H1 (cell line): ENCODE data around the gene ADGRB3. TPM values are rescaled to one million over a fixed set of nuclear protein-coding genes. Genes with fewer than 3 reads are reported as not detected.

Experiments used
- CTCF ChIA-PET: fragments of 300-600 bp; sonication (Branson Sonifier 250); formaldehyde crosslinking; loops from one replicate; lab custom pipeline; 2021; ENCODE audit not compliant: partially characterized antibody; lab: Charles Lee
- POLR2A ChIA-PET: fragments of 300-600 bp; sonication (Branson Sonifier 250); formaldehyde crosslinking; loops from one replicate; lab custom pipeline; 2021; ENCODE audit warnings: inconsistent platforms; ENCODE audit not compliant: partially characterized antibody; lab: Charles Lee
- DNase-seq, 2 experiments: peaks; one replicate each; pipeline versions ENCODE4 v3.0.0 to v3.0.0-alpha.2; 2010 to 2022; ENCODE audit warnings: low spot score in 2 of 2, low read depth in 1 of 2, mixed read lengths in 1 of 2
- FAIRE-seq: peaks from 2 replicates; lab custom pipeline; 2011; peaks lifted over from hg19 to GRCh38; lab: Jason Lieb, UNC
- H2AFZ ChIP-seq: 2 replicates; pipeline ENCODE4 v1.8.1; 2012; ENCODE audit warnings: low read length, inconsistent platforms
- H2AK5ac ChIP-seq: 2 replicates; pipeline ENCODE4 v1.6.1; 2013; ENCODE audit warnings: low read depth, low read length
- H2BK120ac ChIP-seq: replicated peaks from 2 replicates; pipeline ENCODE3; 2013; ENCODE audit warnings: low read depth, low read length, inconsistent platforms
- H2BK12ac ChIP-seq: 2 replicates; pipeline ENCODE4 v1.6.1; 2013; ENCODE audit warnings: low read depth, low read length
- H2BK15ac ChIP-seq: 2 replicates; pipeline ENCODE4 v1.6.1; 2013; ENCODE audit warnings: low read length
- H2BK20ac ChIP-seq: 2 replicates; pipeline ENCODE4 v1.6.1; 2013; ENCODE audit warnings: low read length
- H2BK5ac ChIP-seq: 2 replicates; pipeline ENCODE4 v1.6.1; 2013; ENCODE audit warnings: low read depth, low read length
- H3K14ac ChIP-seq: 2 replicates; pipeline ENCODE4 v1.6.1; 2013; ENCODE audit warnings: inconsistent platforms; ENCODE audit not compliant: insufficient read length
- H3K18ac ChIP-seq: 2 replicates; pipeline ENCODE4 v1.6.1; 2013; ENCODE audit warnings: low read length; ENCODE audit errors: extremely low read depth
- H3K23ac ChIP-seq: 2 replicates; pipeline ENCODE4 v1.6.1; 2013; ENCODE audit warnings: inconsistent platforms; ENCODE audit not compliant: insufficient read length
- H3K23me2 ChIP-seq: 2 replicates; pipeline ENCODE4 v1.6.1; 2013; ENCODE audit warnings: low read depth, low read length
- H3K27ac ChIP-seq: 2 replicates; pipeline ENCODE4 v1.6.1; 2011; ENCODE audit warnings: low read depth, low read length, inconsistent platforms
- H3K27me3 ChIP-seq, 4 experiments: replicated peaks in 1 of 4; 1 replicate in 1 of 4; 2 replicates in 3 of 4; pipeline versions ENCODE4 v1.6.1 to v1.8.1; 2011 to 2013; ENCODE audit warnings: low read length in 3 of 4, mild to moderate bottlenecking in 3 of 4, inconsistent platforms in 2 of 4, mixed read lengths in 2 of 4, moderate library complexity in 1 of 4; ENCODE audit not compliant: control insufficient read depth in 3 of 4, insufficient read depth in 3 of 4; ENCODE audit errors: extremely low read depth in 1 of 4
- H3K36me3 ChIP-seq, 4 experiments: 2 replicates each; pipeline versions ENCODE4 v1.6.1 to v1.8.1; 2011 to 2013; ENCODE audit warnings: mild to moderate bottlenecking in 4 of 4, low read length in 3 of 4, moderate library complexity in 2 of 4, control low read depth in 1 of 4, inconsistent platforms in 1 of 4; ENCODE audit not compliant: insufficient read depth in 4 of 4, control insufficient read depth in 2 of 4
- H3K4ac ChIP-seq: replicated peaks from 2 replicates; pipeline ENCODE3; 2013; ENCODE audit warnings: low read length, low read depth, mixed read lengths, inconsistent platforms; ENCODE audit not compliant: insufficient read length
- H3K4me1 ChIP-seq, 4 experiments: replicated peaks in 1 of 4; 1 replicate in 1 of 4; 2 replicates in 3 of 4; pipeline versions ENCODE4 v1.6.1 to v1.8.1; 2011 to 2013; ENCODE audit warnings: low read length in 3 of 4, inconsistent platforms in 2 of 4, mixed read lengths in 1 of 4; ENCODE audit not compliant: insufficient read depth in 4 of 4, control insufficient read depth in 3 of 4
- H3K4me2 ChIP-seq, 2 experiments: 2 replicates each; pipeline versions ENCODE4 v1.6.1 to v1.8.1; 2011 to 2013; ENCODE audit warnings: low read depth in 2 of 2, low read length in 2 of 2, control low read depth in 1 of 2, inconsistent platforms in 1 of 2, mild to moderate bottlenecking in 1 of 2; ENCODE audit not compliant: insufficient read depth in 1 of 2
- H3K4me3 ChIP-seq, 4 experiments: fragments of 200-600, 300-600 bp in 1 of 4; sonication (generic), shearing (Covaris generic), sonication (Bioruptor Twin) in 1 of 4; 2 replicates each; pipeline versions ENCODE4 v1.5.1 to v1.8.1; 2011 to 2016; ENCODE audit warnings: low read length in 4 of 4, low read depth in 3 of 4, control low read depth in 2 of 4, inconsistent platforms in 2 of 4, mild to moderate bottlenecking in 2 of 4, mixed read lengths in 1 of 4, moderate library complexity in 1 of 4; ENCODE audit not compliant: insufficient read depth in 2 of 4; ENCODE audit errors: extremely low read depth in 1 of 4
- H3K56ac ChIP-seq: replicated peaks from 2 replicates; pipeline ENCODE3; 2013; ENCODE audit warnings: low read depth, mild to moderate bottlenecking, mixed read lengths, low read length, inconsistent platforms; ENCODE audit not compliant: insufficient read length
- H3K79me1 ChIP-seq: 2 replicates; pipeline ENCODE4 v1.6.1; 2013; ENCODE audit warnings: low read depth, low read length, control low read depth
- H3K79me2 ChIP-seq, 2 experiments: 2 replicates each; pipeline versions ENCODE4 v1.6.1 to v1.8.1; 2012 to 2013; ENCODE audit warnings: low read length in 2 of 2, mild to moderate bottlenecking in 2 of 2, inconsistent platforms in 1 of 2; ENCODE audit not compliant: insufficient read depth in 2 of 2, control insufficient read depth in 1 of 2
- H3K9ac ChIP-seq, 4 experiments: replicated peaks in 1 of 4; 1 replicate in 1 of 4; 2 replicates in 3 of 4; pipeline versions ENCODE4 v1.6.1 to v1.8.1; 2011 to 2013; ENCODE audit warnings: low read depth in 3 of 4, low read length in 3 of 4, control low read depth in 2 of 4, mild to moderate bottlenecking in 2 of 4, moderate library complexity in 2 of 4, inconsistent platforms in 1 of 4; ENCODE audit errors: extremely low read depth in 1 of 4
- H3K9me3 ChIP-seq, 2 experiments: 2 replicates each; pipeline versions ENCODE4 v1.6.1 to v1.8.1; 2012 to 2013; ENCODE audit warnings: mild to moderate bottlenecking in 2 of 2, moderate library complexity in 2 of 2, control low read depth in 1 of 2, inconsistent platforms in 1 of 2, low read depth in 1 of 2, low read length in 1 of 2, mixed read lengths in 1 of 2; ENCODE audit not compliant: insufficient read depth in 2 of 2
- H4K20me1 ChIP-seq, 2 experiments: replicated peaks in 1 of 2; 2 replicates each; pipeline versions ENCODE3 to v1.8.1; 2011 to 2013; ENCODE audit warnings: inconsistent platforms in 2 of 2, low read length in 2 of 2, mild to moderate bottlenecking in 1 of 2; ENCODE audit not compliant: insufficient read depth in 2 of 2, control insufficient read depth in 1 of 2
- H4K5ac ChIP-seq: 2 replicates; pipeline ENCODE4 v1.6.1; 2013; ENCODE audit warnings: low read length, low read depth, mixed read lengths, inconsistent platforms; ENCODE audit not compliant: insufficient read length
- H4K8ac ChIP-seq: 2 replicates; pipeline ENCODE4 v1.8.0; 2013; ENCODE audit warnings: mild to moderate bottlenecking, moderate library complexity, low read length, inconsistent platforms; ENCODE audit not compliant: insufficient read depth; ENCODE audit errors: extremely low read depth
- H4K91ac ChIP-seq: replicated peaks from 2 replicates; pipeline ENCODE3; 2013; ENCODE audit warnings: low read length, mixed read lengths, inconsistent platforms; ENCODE audit not compliant: insufficient read length
- polyA plus RNA-seq, 7 experiments: library from polyadenylated mRNA; depleted of rRNA in 3 of 7; stranded (reverse) in 5 of 7; unstranded in 2 of 7; fragments of >200 nt in 5 of 7; fragments of 200-250 nt in 2 of 7; gene quantifications; 1 replicate in 5 of 7; 2 replicates in 1 of 7; 4 replicates in 1 of 7; pipeline versions ENCODE4 v1.2.1 to v1.2.3, GENCODE V29; 2011 to 2013; ENCODE audit warnings: missing spikeins in 2 of 7, mixed read lengths in 2 of 7
- total RNA-seq: library from RNA; stranded (reverse); fragmentation: NEBNext Ultra II Directional; extraction: Animal tissue kit (Norgen Biotek cat#: 25700); gene quantifications from 2 replicates; pipeline ENCODE4 v1.2.1, GENCODE V29; 2021
- TF ChIP-seq, protein P1 (sequence below), 3 experiments: IDR thresholded peaks; 1 replicate in 2 of 3; 2 replicates in 1 of 3; pipeline versions ENCODE4 v1.5.1 to v1.6.1; 2011; ENCODE audit warnings: low read length in 3 of 3, mild to moderate bottlenecking in 3 of 3, inconsistent platforms in 2 of 3, low read depth in 1 of 3, moderate library complexity in 1 of 3; ENCODE audit not compliant: insufficient read depth in 1 of 3; ENCODE audit errors: control extremely low read depth in 1 of 3

Gene ADGRB3
- total and polyA plus RNA-seq, 2 of the 8 experiments (the other 6 are each of a cell fraction or from before 2014, with no cell fraction given) = 0.35 to 1.2 TPM

DNA sequence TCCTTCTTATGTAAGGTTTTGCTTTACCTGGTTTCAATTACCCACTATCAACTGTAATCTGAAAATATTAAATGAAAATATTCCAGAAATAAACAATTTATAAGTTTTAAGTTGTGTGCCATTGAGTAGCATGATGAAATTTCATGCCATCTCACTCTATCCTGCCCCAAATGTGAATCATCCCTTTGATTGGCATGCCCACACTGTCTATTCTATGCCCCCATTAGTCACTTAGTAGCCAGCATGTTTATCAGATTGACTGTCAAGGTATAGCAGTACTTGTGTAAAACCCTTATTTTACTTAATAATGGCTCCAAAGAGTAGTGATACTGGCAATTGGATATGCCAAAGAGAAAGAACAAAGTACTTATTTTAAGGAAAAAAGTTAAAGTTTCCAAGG lies 403.8 kb downstream of the ADGRB3 start:
- H4K8ac ChIP-seq = no peak overlapping the region
- H2BK12ac ChIP-seq = no peak overlapping the region
- no peak for FAIRE-seq
- no peak overlapping the region for H3K9ac ChIP-seq
- CTCF ChIA-PET = no interaction called here
- no peak overlapping the region for H2AFZ ChIP-seq
- H2BK5ac ChIP-seq = no peak overlapping the region
- H2BK120ac ChIP-seq = no peak overlapping the region
- H3K79me1 ChIP-seq = no peaks in the 10 kb centered on the region
- no peaks in the 10 kb centered on the region for H3K23me2 ChIP-seq
- no peak overlapping the region for H4K91ac ChIP-seq
- H2BK20ac ChIP-seq = no peak overlapping the region
- no peak overlapping the region for H3K27ac ChIP-seq
- no peaks in the 10 kb centered on the region for H3K9me3 ChIP-seq
- H4K5ac ChIP-seq = no peak overlapping the region
- no peaks in the 10 kb centered on the region for H3K27me3 ChIP-seq
- H3K4ac ChIP-seq = no peak overlapping the region
- no peak overlapping the region for H3K18ac ChIP-seq
- H2BK15ac ChIP-seq = no peak overlapping the region
- H4K20me1 ChIP-seq = no peaks in the 10 kb centered on the region
- no peak overlapping the region for H2AK5ac ChIP-seq
- no peak overlapping the region for H3K56ac ChIP-seq
- POLR2A ChIA-PET = no interaction called here
- no peaks in the 10 kb centered on the region for H3K4me1 ChIP-seq
- no peak for DNase-seq
- no peak overlapping the region for H3K14ac ChIP-seq
- no peaks in the 10 kb centered on the region for H3K79me2 ChIP-seq
- H3K36me3 ChIP-seq = no peaks in the 10 kb centered on the region
- H3K4me3 ChIP-seq = no peak overlapping the region
- H3K4me2 ChIP-seq = no peak overlapping the region
- no peak overlapping the region for H3K23ac ChIP-seq
- TF ChIP-seq, protein P1, sequence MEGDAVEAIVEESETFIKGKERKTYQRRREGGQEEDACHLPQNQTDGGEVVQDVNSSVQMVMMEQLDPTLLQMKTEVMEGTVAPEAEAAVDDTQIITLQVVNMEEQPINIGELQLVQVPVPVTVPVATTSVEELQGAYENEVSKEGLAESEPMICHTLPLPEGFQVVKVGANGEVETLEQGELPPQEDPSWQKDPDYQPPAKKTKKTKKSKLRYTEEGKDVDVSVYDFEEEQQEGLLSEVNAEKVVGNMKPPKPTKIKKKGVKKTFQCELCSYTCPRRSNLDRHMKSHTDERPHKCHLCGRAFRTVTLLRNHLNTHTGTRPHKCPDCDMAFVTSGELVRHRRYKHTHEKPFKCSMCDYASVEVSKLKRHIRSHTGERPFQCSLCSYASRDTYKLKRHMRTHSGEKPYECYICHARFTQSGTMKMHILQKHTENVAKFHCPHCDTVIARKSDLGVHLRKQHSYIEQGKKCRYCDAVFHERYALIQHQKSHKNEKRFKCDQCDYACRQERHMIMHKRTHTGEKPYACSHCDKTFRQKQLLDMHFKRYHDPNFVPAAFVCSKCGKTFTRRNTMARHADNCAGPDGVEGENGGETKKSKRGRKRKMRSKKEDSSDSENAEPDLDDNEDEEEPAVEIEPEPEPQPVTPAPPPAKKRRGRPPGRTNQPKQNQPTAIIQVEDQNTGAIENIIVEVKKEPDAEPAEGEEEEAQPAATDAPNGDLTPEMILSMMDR (IDR thresholded peaks at IDR 0.05; ENCODE audit: control extremely low read depth in 1 of 3, insufficient read depth in 1 of 3, low read depth in 1 of 3, low read length in 3 of 3) = no peak
